GM13976 (cell line): ENCODE results near the gene CASR.
"Not testable (repeated sequence)": the region's sequence is repeated elsewhere in the genome, so short reads cannot be mapped to it uniquely, and the experiment has no call there.

Source experiments
- DNase-seq: peaks from one replicate; pipeline ENCODE4 v3.0.0; 2012; ENCODE audit warnings: low spot score
- in situ Hi-C: fragments of 300-500 bp; cut with MboI; formaldehyde crosslinking; loops from one replicate; pipeline ENCODE4 v1.12.0; 2022; ENCODE audit warnings: low sequenced_read_pairs, mixed read lengths, inconsistent platforms; ENCODE audit not compliant: unreplicated experiment
- TF ChIP-seq, protein P1 (sequence below): IDR thresholded peaks from 2 replicates; pipeline ENCODE4 v1.5.1; 2012; ENCODE audit warnings: borderline replicate concordance, mild to moderate bottlenecking; ENCODE audit not compliant: insufficient read depth; ENCODE audit errors: extremely low read depth, missing control alignments, control extremely low read depth

The CASR gene

DNA sequence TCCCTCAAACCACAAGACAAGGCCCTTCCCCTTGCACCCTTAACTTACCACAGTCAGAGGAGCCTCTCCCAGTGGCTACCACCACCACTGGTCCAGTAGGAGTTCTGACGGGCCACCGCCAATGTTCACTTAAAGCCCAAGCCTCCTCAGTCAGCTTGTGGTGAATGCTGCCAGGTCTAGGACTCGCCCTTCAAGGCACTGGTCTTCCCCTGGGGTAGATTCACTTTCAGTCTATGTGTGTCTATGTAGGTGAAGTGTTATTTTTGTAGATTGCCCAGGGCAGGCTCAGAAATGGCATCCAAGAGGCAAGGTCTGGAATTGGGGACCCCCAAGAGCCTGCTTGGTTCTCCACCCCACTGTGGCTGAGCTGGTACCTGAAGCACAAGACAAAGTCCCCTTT lies 15.4 kb upstream of the CASR start:
- in situ Hi-C loops: no loop called here
- TF ChIP-seq, protein P1, sequence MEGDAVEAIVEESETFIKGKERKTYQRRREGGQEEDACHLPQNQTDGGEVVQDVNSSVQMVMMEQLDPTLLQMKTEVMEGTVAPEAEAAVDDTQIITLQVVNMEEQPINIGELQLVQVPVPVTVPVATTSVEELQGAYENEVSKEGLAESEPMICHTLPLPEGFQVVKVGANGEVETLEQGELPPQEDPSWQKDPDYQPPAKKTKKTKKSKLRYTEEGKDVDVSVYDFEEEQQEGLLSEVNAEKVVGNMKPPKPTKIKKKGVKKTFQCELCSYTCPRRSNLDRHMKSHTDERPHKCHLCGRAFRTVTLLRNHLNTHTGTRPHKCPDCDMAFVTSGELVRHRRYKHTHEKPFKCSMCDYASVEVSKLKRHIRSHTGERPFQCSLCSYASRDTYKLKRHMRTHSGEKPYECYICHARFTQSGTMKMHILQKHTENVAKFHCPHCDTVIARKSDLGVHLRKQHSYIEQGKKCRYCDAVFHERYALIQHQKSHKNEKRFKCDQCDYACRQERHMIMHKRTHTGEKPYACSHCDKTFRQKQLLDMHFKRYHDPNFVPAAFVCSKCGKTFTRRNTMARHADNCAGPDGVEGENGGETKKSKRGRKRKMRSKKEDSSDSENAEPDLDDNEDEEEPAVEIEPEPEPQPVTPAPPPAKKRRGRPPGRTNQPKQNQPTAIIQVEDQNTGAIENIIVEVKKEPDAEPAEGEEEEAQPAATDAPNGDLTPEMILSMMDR: no peak
- DNase-seq: no peak

DNA sequence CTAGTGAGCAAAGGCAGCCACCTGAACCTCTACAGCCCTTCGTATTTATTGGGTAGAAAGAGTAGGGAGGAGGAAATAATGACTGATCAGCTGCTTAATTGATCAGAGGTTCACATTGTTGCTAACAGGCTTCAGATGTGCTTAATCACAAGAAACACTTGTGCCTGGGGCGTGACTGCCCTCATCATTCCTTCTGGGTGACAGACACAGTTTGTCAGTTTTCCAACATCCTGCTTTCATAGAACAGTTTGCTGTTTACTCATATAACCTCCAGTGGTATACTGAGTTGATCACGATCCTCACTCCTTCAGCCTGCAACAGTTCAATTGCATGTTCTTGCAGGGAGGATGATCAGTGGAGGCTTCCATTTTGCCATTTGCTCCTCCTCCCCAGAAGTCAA lies 13.6 kb upstream of the CASR start:
- TF ChIP-seq, protein P1: no peak
- no peak for DNase-seq
- in situ Hi-C loops: no loop called here

DNA sequence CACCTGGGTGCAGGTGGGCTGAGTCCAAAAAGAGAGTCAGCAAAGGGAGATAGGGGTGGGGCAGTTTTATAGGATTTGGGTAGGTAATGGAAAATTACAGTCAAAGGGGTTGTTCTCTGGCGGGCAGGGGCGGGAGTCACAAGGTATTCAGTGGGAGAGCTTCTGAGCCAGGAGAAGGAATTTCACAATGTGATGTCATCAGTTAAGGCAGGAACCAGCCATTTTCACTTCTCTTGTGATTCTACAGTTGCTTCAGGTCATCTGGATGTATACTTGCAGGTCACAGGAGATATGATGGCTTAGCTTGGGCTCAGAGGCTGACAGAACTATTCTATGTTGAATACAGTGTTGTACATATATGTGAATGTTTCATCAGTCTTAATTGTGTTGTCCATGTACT lies 12.1 kb upstream of the CASR start:
- in situ Hi-C loops, DNase-seq: not testable (repeated sequence)

- TF ChIP-seq, protein P1: no peak
- in situ Hi-C loops: no loop called here
- no peak for DNase-seq
Measured at GRCh38 chr3:122178711-122179110, 4.8 kb upstream of the CASR start.

- DNase-seq: peak; percentile 53
- TF ChIP-seq, protein P1: no peak
- in situ Hi-C loops: no loop called here
Measured at GRCh38 chr3:122183893-122184590, 574 bp downstream of the CASR start.

GRCh38 chr3:122184591-122184929 lies 1.1 kb downstream of the CASR start:
- in situ Hi-C loops: no loop called here

GRCh38 chr3:122186372-122186771 lies 2.9 kb downstream of the CASR start:
- TF ChIP-seq, protein P1: no peak
- DNase-seq: no peak
- in situ Hi-C loops: no loop called here

More at GRCh38 chr3:122184591-122184929, 1.1 kb downstream of the CASR start:
- DNase-seq: no peak
- TF ChIP-seq, protein P1: no peak
